Endothelial cell of umbilical vein (primary cell): ENCODE data around the gene FPGS. TPM values are rescaled to one million over a fixed set of nuclear protein-coding genes. Genes with fewer than 3 reads are reported as not detected.
A peak's percentile ranks its signal among the peaks of the same experiment; 100 is the strongest.
"Not testable (repeated sequence)": the region's sequence is repeated elsewhere in the genome, so short reads cannot be mapped to it uniquely, and the experiment has no call there.

Source experiments
- BruUV-seq: library from RNA; stranded (reverse); fragments of 400-500 nt; replicated peaks from 2 replicates; lab custom pipeline; 2021; lab: Mats Ljungman, UMichigan
- CTCF ChIA-PET: fragments of 300-600, 350-600 bp; sonication (Branson Sonifier 250); formaldehyde crosslinking; loops from one replicate; lab custom pipeline; 2021; ENCODE audit warnings: antibody characterized with exemption, inconsistent platforms; lab: Charles Lee
- POLR2A ChIA-PET: fragments of 300-600, 350-600 bp; sonication (Branson Sonifier 250); formaldehyde crosslinking; loops from one replicate; lab custom pipeline; 2021; ENCODE audit warnings: antibody characterized with exemption, inconsistent platforms; lab: Charles Lee
- DNase-seq: peaks from one replicate; pipeline ENCODE4 v3.0.0-alpha.2; 2011; ENCODE audit warnings: low read depth, low spot score
- FAIRE-seq: peaks from 2 replicates; lab custom pipeline; 2011; peaks lifted over from hg19 to GRCh38; lab: Jason Lieb, UNC
- H2AFZ ChIP-seq: 2 replicates; pipeline ENCODE4 v1.6.0; 2012; ENCODE audit warnings: low read depth, low read length, control low read depth, inconsistent platforms
- H3K27ac ChIP-seq: 2 replicates; pipeline ENCODE4 v1.5.1; 2011; ENCODE audit warnings: low read depth, mild to moderate bottlenecking, control low read depth, low read length, moderate library complexity; ENCODE audit not compliant: insufficient read depth
- H3K27me3 ChIP-seq, 2 experiments: 2 replicates each; pipeline versions ENCODE4 v1.6.0 to v1.6.1; 2011; ENCODE audit warnings: low read length in 2 of 2, mixed read lengths in 1 of 2; ENCODE audit not compliant: control insufficient read depth in 2 of 2, insufficient read depth in 2 of 2
- H3K36me3 ChIP-seq, 2 experiments: 2 replicates in 1 of 2; 3 replicates in 1 of 2; pipeline ENCODE4 v1.5.1; 2011; ENCODE audit warnings: low read length in 2 of 2, mild to moderate bottlenecking in 1 of 2, moderate library complexity in 1 of 2; ENCODE audit not compliant: control insufficient read depth in 2 of 2, insufficient read depth in 2 of 2; ENCODE audit errors: extremely low read depth in 1 of 2
- H3K4me1 ChIP-seq: 3 replicates; pipeline ENCODE4 v1.5.1; 2011; ENCODE audit warnings: mild to moderate bottlenecking, low read length; ENCODE audit not compliant: control insufficient read depth, insufficient read depth; ENCODE audit errors: extremely low read depth
- H3K4me2 ChIP-seq: 2 replicates; pipeline ENCODE4 v1.6.1; 2011; ENCODE audit warnings: low read length, control low read depth, mixed read lengths; ENCODE audit not compliant: insufficient read depth
- H3K4me3 ChIP-seq, 3 experiments: fragments of 200-600 bp in 1 of 3; sonication (generic), shearing (Covaris generic) in 1 of 3; replicated peaks in 1 of 3; 2 replicates each; pipeline ENCODE4 v1.5.1; 2011 to 2016; ENCODE audit warnings: control low read depth in 3 of 3, low read length in 3 of 3, mild to moderate bottlenecking in 2 of 3, inconsistent platforms in 1 of 3, low read depth in 1 of 3, moderate library complexity in 1 of 3; ENCODE audit not compliant: insufficient read depth in 1 of 3
- H3K79me2 ChIP-seq: 2 replicates; pipeline ENCODE4 v1.6.0; 2012; ENCODE audit warnings: low read length, inconsistent platforms; ENCODE audit not compliant: control insufficient read depth, insufficient read depth
- H3K9ac ChIP-seq: replicated peaks from 2 replicates; pipeline ENCODE3; 2011; ENCODE audit warnings: low read length, control low read depth; ENCODE audit not compliant: insufficient read depth; ENCODE audit errors: extremely low read depth
- H3K9me1 ChIP-seq: replicated peaks from 3 replicates; pipeline ENCODE4 v1.6.0; 2011; ENCODE audit warnings: mild to moderate bottlenecking, low read length; ENCODE audit not compliant: control insufficient read depth, insufficient read depth; ENCODE audit errors: extremely low read depth
- H3K9me3 ChIP-seq: replicated peaks from 2 replicates; pipeline ENCODE4 v1.5.1; 2012; ENCODE audit warnings: low read length, inconsistent platforms; ENCODE audit not compliant: control insufficient read depth, insufficient read depth
- H4K20me1 ChIP-seq: replicated peaks from 2 replicates; pipeline ENCODE3; 2011; ENCODE audit warnings: mild to moderate bottlenecking, low read length; ENCODE audit not compliant: control insufficient read depth, insufficient read depth; ENCODE audit errors: extremely low read depth
- CTCF ChIP-seq, 2 donors: IDR thresholded peaks; 1 replicate in 1 of 2; 2 replicates in 1 of 2; pipeline ENCODE4 v1.5.1; 2011; ENCODE audit warnings: low read length in 2 of 2, mild to moderate bottlenecking in 2 of 2, moderate library complexity in 2 of 2, control low read depth in 1 of 2, inconsistent platforms in 1 of 2, low read depth in 1 of 2; ENCODE audit not compliant: insufficient read depth in 1 of 2; ENCODE audit errors: extremely low read depth in 1 of 2
- EZH2 ChIP-seq: IDR thresholded peaks from 2 replicates; pipeline ENCODE4 v1.6.1; 2012; ENCODE audit warnings: borderline replicate concordance, low read depth, mild to moderate bottlenecking, moderate library complexity, low read length, inconsistent platforms; ENCODE audit not compliant: severe bottlenecking
- FOS ChIP-seq: IDR thresholded peaks from 2 replicates; pipeline ENCODE4 v1.6.1; 2011; ENCODE audit warnings: mild to moderate bottlenecking, low read length, moderate library complexity, borderline replicate concordance; ENCODE audit not compliant: insufficient read depth
- GATA2 ChIP-seq: IDR thresholded peaks from 2 replicates; pipeline ENCODE4 v1.7.0; 2011; ENCODE audit warnings: low read depth, mild to moderate bottlenecking, moderate library complexity, mixed read lengths, low read length; ENCODE audit not compliant: insufficient read length, insufficient read depth
- JUN ChIP-seq: IDR thresholded peaks from 2 replicates; pipeline ENCODE4 v1.6.1; 2011; ENCODE audit warnings: borderline replicate concordance, low read depth; ENCODE audit not compliant: insufficient read length, insufficient read depth
- MAX ChIP-seq: IDR thresholded peaks from 2 replicates; pipeline ENCODE4 v1.6.1; 2011; ENCODE audit not compliant: insufficient read depth, insufficient read length
- MYC ChIP-seq: IDR thresholded peaks from one replicate; pipeline ENCODE4 v1.6.1; 2011; ENCODE audit warnings: mild to moderate bottlenecking, low read depth, low read length
- POLR2A ChIP-seq: IDR thresholded peaks from 2 replicates; pipeline ENCODE4 v1.6.1; 2012; ENCODE audit warnings: low read depth, mild to moderate bottlenecking, control low read depth, low read length
- POLR2AphosphoS5 ChIP-seq: IDR thresholded peaks from 2 replicates; pipeline ENCODE4 v1.6.1; 2012; ENCODE audit warnings: low read depth, mild to moderate bottlenecking, control low read depth, low read length, moderate library complexity; ENCODE audit not compliant: insufficient read depth
- dilution Hi-C: fragments of 300-500 bp; cut with MboI; formaldehyde crosslinking; loops from one replicate; pipeline ENCODE4 v1.15.0; 2019; ENCODE audit warnings: low sequenced_read_pairs; ENCODE audit not compliant: extremely low pct_ligation_motif_present
- intact Hi-C: fragments of 100-400 bp; cut with micrococcal nuclease; formaldehyde crosslinking; loops from one replicate; pipeline ENCODE4 v1.10.0; 2022
- polyA plus RNA-seq, 4 experiments: library from polyadenylated mRNA; depleted of rRNA in 3 of 4; stranded (reverse) in 3 of 4; unstranded in 1 of 4; fragments of >200 nt; gene quantifications; 2 replicates each; pipeline versions ENCODE4 v1.2.1 to v1.2.3, GENCODE V29; 2011 to 2012; ENCODE audit warnings: missing spikeins in 1 of 4
- total RNA-seq: library from RNA; stranded (reverse); gene quantifications from 2 replicates; pipeline ENCODE4 v1.2.3, GENCODE V29; 2021

Gene FPGS
- total and polyA plus RNA-seq, 2 donors (not counting 3 experiments of a cell fraction or from before 2014, with no cell fraction given) = 77.7 to 90.2 TPM

- H3K4me1 ChIP-seq = peaks cover 60% of the 10 kb centered on the region
- peak overlapping the region; percentile 6 for H3K4me2 ChIP-seq
- H3K27me3 ChIP-seq = no peaks in the 10 kb centered on the region
- H3K79me2 ChIP-seq = peaks cover 89% of the 10 kb centered on the region
- ChIA-PET POLR2A (no interaction called here), CTCF (interaction anchor here (1.3 to 6.7 kb wide), 5 partner anchors 11 to 34 kb away, joined by 3 to 42 read pairs (median 4); partner anchors contain the start of gene ENG)
- DNase-seq (peak; percentile 70), FAIRE-seq (peak; percentile 91)
- H3K36me3 ChIP-seq = peaks cover 10 to 21% of the 10 kb centered on the region in 2 experiments
- TF ChIP-seq CTCF (IDR thresholded peaks at IDR 0.05; ENCODE audit: extremely low read depth in 1 of 2, insufficient read depth in 1 of 2, low read depth in 1 of 2, low read length in 2 of 2) (no peak), JUN (peak; percentile 61), MYC (no peak), EZH2 (no peak), POLR2AphosphoS5 (peak; percentile 30), GATA2 (no peak), FOS (peak; percentile 50), MAX (no peak), POLR2A (no peak)
- dilution Hi-C loops = no loop called here
- H4K20me1 ChIP-seq = no peaks in the 10 kb centered on the region
- H2AFZ ChIP-seq = no peak overlapping the region
- H3K9ac ChIP-seq = peak overlapping the region; percentile 83
- H3K4me3 ChIP-seq = no peak overlapping the region
- peak overlapping the region; percentile 98 for H3K27ac ChIP-seq
- no peaks in the 10 kb centered on the region for H3K9me3 ChIP-seq
- BruUV-seq = no TSS peak
- intact Hi-C loops = no loop called here
- H3K9me1 ChIP-seq = no peaks in the 10 kb centered on the region
Observed at GRCh38 chr9:127835991-127836516, 33.4 kb downstream of the FPGS start.

GRCh38 chr9:127836561-127836960 lies 33.9 kb downstream of the FPGS start:
- intact Hi-C loops, DNase-seq, H4K20me1 ChIP-seq, FAIRE-seq, H2AFZ ChIP-seq, H3K9me1 ChIP-seq, BruUV-seq, H3K27me3 ChIP-seq, dilution Hi-C loops, H3K4me3 ChIP-seq, H3K9me3 ChIP-seq: not testable (repeated sequence)
- Histone ChIP-seq H3K79me2 (peaks cover 89% of the 10 kb centered on the region), H3K9ac (peak overlapping the region; percentile 83), H3K4me1 (peaks cover 65% of the 10 kb centered on the region), H3K4me2 (peak overlapping the region; percentile 5), H3K36me3 (peaks cover 15 to 25% of the 10 kb centered on the region in 2 experiments), H3K27ac (peak overlapping the region; percentile 98)
- CTCF ChIA-PET = interaction anchor here (0.8 to 6.7 kb wide), 8 partner anchors 8 to 33 kb away, joined by 3 to 42 read pairs (median 8); partner anchors contain the start of gene ENG
- POLR2A ChIA-PET = interaction anchor here (3.1 kb wide), 1 partner anchor 17 kb away, joined by 14 read pairs; the partner anchor contains the start of gene ENG
